COLO668 (cell line): ENCODE results near the gene SEMA3C.

ENCODE experiments used
- DNase-seq: peaks from one replicate; lab custom pipeline; 2025; ENCODE audit not compliant: unreplicated experiment; lab: John Stamatoyannopoulos, UW

The SEMA3C gene

DNA sequence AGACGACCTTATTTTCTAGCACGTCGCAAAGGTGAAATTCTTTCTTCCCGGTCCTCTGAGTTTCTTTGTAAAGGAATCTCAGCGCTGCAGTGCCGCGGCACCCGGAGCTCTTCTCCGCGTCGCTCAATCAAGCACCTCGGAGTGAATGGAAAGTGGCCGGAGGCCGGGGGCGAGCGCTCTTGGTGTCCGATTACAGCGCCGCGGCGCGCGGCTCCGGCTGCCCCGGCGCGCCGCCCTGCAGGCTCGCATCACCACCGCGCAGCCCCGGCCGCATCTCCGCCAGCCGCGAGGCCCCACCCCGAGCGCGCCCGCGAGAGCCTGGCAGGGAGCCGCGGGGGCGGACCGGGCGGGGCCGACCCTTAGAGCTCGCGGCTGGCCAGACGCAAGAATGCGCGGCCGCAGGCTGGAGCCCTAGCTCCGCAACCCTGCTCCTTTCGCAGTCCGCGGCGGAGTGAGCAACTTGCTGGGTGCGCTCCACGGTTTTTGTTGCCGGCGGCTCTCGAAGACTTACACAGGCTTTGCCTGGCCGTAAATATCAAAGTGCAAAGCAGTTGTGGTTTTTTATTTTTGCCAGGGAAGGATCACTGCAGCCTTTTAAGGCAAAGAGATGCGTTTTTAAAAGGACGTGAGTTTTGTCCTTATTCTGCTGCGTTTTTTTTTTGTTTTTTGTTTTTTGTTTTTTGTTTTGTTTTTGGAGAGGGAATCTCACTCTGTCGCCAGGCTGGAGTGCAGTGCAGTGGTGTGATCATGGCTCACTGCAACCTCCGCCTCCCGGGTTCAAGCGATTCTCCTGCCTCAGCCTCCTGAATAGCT is at the start of gene SEMA3C:
TSS of gene SEMA3C (minus strand) at position 143 of the 813 bp plus-strand sequence. CDS start 2,270 bp downstream, outside the sequence.
- DNase-seq: peak; percentile 94

DNA sequence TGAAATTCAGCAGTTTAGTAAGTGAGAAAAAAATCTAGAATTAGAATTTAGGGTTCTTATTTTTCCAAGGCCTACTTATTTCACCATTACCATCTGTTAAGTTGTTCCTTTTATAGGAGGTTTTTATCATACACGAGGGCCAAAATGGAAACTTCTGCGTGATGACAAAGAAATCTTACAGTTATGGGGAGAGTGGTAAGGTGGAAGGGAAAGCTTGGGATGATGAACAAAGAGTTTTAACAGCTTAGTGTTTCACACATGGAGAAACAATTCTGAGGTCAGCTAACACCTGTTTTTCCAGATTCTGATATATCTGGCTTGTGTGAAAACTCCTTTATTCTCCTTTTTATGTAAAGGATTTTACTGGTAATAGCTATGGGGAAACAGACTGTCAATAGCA is 49.8 kb upstream of the SEMA3C start:
- DNase-seq: no peak

DNA sequence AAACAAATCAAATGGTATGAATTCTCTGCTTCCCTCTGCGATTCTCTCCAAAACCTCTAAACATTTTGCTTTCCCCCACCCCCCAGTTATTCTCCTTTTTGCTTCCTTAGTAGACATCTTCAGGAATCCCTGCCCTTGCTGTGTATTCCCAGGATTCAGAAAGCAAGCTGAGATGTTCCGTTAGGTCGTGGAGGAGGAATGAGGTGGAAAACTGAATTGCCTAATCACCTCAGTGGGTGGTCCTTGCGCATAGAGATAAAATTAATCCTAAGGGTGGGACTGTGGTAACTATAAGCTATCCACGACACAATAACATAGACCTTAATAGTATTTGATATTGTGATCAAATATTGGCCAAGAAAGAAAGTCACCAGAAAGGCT is 49.1 kb upstream of the SEMA3C start:
- DNase-seq: no peak

DNA sequence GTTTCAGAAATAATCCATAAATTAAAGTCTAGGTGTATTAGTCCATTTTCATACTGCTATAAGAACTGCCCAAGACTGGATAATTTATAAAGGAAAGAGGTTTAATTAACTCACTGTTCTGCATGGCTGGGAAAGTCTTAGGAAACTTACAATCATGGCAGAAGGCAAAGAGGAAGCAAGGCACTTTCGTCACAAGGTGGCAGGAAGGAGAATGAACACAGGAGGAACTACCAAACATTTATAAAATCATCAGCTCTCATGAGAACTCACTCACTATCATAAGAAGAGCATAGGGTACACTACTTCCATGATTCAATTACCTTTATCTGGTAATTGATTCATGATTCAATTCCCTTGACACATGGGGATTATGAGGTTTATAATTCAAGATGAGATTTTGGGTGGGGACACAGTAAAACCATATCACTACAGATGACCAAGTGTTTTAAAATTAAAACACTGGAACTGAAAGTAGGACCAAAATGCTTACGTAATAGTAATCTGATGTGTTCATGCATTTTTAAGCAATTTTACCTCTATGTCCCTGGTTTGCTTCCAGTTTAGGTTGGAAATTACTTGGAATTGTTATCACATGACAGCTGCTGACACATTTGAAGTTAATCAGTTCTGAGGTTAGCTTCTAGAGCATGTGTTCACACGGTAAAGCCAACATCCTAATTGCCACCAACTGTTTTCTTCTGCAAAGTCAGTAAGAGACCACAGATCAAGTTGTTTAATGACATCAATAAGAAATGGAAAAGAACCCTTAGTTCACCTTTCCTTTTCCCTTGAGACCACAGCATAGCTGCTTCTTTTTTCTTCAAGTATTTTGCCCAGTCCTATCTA is 48.4 kb upstream of the SEMA3C start:
- no peak for DNase-seq

DNA sequence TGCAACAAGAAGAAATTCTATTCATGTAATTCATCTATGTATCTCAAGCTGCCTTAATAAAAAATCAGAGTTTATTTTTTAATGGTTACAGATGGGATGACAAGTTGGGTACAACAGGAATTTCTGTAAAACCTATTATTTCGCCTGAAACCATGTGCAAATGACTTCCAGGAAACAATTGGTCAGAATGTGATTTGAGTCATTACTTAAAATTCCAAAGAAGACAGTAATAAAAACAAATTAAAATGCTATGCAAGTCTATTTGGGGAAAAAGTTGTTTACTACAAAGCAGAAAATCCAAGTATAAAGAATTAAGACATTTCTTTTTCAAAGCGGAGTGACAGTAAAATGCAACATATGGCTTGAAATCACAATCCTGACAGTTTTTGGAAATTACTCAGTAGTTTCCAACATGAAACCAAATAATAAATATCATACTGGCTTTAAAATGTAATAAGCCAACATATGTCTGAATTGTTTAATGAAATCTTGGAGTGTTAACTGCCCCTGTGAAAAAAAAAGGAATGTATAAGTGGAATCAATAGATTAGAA is 41.5 kb upstream of the SEMA3C start:
- DNase-seq: no peak

DNA sequence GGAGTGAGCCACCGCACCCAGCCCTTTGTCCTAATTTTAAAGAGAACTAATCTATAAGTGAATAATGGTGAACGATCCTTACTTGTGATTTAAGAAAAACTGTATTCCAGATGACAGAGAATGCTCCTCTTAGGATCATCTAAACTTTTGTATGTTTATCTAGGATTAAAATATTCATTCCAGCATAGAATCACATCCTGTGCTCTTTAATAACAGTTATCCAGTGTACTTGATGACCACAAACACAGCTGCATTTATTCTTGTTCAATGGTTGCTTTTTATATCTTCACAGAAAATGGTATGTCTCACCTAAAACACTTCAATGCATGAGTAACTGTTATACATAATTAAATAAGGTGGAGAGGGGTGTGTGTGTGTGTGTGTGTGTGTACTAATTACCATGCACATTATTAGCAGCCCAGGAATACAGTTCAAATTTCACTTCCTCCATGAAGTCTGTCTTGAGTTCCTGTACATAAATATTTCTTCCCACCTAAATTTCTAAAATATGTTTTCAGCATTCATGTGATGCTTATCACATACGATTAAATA is 38.5 kb upstream of the SEMA3C start:
- DNase-seq: no peak

DNA sequence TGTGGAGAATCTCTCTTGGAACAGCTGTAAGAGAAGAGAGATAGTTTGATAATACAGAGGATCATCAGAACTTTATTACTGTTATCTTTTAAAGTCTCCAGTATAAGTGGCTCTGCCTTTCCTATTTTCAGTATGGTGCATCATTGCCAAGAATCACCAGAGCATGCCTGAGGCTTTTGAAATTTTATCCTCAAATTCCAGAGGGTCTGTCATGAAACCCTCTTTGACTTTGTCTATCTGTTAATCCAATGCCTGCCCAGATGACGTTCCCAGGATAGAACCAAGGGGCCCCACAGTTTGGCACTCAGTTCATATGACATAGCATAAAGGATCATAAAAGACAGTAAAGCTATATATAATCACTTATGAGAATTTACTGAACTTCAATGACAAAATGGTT is 35.3 kb upstream of the SEMA3C start:
- no peak for DNase-seq

DNA sequence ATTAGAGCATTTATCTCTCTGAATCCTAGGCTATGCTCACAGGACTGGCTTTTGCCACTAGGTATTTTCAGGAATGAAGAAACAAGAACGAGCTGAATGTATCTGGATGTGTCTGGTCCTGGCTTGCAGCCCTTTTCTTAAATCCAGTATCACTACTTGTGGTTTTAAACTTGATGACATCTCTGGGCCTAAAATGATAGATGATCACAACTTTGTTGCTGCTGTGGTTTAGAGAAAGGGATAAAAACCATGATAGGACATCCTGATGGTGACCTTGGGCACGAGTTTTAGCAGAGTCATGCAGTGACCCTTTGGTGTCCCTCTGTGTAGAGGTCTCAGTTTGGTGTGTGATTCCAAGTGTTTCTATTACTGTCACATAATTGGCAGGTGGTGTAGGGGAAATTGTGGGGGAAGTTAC is 31.7 kb upstream of the SEMA3C start:
- DNase-seq: no peak

DNA sequence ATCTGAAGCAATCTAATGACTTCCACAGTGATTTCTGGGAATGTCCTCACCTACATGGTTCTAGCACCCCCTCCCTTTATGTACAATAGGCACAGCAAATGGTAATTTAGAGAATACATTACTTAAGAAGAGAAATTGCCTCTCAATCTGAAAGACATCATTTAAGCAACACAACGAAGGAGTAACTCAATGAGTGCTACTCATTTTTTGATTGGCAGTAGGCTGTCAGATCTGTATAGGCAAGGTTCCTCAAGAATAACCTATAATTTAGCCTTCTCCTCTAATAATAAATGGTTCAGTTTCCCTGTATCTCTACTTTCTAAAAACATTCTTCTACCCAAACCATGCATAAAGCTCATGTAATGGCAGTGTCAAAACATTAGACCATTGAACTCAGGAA is 30.6 kb upstream of the SEMA3C start:
- no peak for DNase-seq

DNA sequence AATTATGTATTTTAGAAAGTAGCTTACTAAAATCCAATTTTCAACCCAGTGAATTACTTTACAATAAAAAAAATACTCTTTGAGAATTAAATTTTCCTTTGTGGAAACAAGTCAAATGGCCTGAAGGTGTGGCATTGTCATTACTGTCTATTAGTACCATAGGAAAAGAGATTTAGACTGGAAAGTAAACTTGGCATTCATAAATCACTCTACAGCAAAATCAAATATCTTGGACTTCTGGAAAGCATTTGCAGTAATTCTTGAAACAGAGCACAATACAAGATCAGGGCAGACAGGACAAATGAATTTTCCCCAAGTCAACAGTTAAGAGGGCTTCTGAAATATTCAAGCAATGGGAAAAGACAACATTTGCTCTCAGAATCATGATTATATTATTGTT is 28.0 kb upstream of the SEMA3C start:
- no peak for DNase-seq

DNA sequence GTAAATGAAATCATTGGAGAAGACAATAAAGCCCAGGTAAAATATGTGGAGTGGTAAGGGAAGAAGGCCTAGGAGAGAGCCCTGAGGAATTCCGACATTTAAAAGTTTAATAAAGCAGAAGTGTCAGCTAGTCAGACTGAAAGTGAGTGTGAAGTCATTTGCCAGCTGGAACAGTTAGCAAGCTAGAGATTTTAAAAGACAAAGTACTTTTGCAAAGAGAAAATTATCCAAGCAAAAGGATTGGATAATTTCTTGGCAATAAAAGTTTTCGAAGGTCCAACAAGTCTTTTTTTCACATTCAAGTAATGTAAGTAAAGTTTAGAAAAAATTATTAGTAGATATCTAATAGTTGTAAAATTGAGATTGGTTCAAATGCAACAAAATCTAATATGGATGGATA is 27.1 kb upstream of the SEMA3C start:
- DNase-seq: no peak

DNA sequence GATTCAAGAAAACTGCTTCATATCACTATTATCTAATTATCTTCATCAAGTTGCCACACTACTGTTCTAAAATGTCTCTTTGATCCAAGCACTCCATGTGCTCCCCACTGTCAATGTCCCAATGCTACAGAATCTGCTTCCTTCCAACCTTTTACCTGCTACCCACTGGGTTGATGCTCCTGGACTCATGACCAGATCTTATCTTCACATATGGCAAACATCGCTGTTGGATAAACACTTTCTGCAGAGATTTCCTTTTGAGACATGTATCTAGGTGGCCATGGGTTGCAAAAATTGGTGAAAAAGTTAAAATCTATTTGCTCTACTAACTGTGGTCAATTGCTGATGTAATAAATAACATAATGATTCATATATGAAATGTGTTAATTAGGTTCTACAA is 24.5 kb upstream of the SEMA3C start:
- DNase-seq: no peak

DNA sequence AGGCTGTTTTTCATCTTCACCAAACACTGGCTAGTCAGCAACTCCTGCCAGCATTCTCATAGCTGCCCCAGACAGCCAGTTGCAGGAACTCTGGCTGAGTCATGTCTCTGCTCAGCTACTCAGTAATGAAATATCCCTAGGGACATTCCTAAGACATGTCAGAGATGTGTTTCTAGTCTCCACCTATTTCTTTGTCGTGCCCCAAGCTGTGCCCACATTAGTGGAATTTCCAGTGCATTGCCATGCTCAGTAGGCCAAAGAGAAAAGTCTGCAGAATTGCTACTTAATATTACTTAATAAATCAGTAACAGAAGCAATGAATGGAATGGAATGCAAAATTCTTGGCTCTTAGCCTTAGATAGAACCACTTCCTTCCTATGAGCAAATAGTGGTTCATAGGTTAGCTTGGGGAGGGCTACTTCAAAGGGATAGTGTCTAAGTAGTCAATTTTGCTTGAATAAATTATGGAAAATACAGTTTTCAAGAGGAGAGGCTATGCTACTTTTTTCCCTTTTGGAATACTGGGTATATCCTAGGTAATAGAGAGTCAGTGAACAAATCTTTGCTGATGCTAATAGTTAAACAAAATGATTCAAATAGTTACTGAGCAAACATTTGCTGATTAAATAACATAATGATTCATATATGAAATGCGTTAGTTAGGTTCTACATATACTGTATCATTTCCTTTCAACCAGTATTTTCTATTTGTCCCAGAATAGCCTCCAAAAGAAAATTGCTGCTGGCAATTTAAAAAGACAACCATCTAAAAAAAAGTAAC is 23.6 kb upstream of the SEMA3C start:
- DNase-seq: no peak

DNA sequence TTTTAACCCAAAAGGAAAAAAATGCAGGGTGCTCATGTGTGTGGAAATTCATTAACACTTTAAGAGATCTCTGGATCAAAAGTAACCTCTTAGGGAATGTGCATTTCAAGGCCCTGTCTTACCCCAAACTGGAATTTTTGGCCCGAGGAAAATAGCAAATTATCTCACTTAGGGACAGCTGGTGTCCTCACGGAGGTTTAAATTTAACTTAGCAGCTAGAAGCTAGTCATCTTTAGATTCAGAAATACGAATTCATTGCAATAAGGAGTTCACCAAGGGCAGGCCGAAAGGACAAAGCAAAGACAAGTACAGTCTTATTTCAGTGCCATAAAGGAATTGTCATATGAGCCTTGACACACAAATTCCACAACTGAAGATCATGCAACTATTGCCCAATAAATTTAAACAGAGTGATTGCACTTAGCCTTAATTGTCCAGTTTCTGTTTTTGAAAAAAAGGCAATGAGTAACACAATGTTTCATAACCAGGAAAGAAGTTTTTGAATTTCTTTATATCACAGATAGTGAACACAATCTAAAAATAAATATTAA is 22.4 kb upstream of the SEMA3C start:
- DNase-seq: no peak

DNA sequence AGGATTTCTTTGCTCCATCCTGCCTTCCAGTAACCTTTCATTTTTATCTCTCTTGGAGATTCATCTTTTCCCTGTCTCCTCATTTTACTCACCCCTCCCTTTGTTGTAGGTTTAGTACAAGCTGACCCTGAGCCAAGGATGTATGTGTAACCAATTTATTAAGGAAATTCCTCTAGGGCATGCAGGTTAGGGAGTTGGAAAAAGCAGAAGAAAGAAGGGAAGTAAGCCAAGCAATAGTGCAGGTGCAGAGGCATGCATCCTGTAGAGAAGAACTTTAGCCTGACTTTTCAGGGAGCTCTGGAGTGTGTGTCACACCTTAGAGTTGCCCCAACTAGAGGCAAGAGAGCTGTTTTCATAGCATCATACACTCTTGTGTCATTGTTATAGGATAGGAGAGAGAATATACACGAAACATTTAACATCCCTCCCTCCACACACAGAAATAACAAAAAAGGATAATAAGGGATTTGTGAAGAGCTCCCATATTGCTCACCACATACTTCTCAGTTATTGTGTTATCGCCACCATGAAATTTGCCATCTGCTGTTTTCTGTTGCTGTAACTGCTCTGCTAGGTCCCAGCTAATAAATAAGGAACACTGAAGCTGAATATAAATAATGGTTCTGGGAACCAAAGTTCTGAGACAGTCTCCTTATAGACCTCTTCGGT is 21.8 kb upstream of the SEMA3C start:
- no peak for DNase-seq

DNA sequence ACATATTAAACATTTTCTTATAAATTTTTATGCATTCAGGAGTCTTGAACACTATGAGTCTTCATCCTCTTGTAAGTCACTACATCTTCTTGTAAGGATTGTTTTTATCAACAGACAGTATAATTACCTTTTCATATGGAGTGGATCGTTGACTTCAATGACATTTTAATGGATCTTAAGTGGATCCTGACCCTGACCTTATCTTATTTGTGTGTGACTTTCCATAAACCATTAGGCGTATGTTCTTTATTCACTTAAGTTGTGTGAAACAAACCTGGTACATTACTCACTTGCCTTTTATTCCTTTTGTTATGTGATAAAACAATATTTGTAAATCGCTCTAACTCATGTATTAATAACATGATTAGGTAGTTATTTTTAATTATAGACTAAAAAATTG is 18.5 kb upstream of the SEMA3C start:
- no peak for DNase-seq

DNA sequence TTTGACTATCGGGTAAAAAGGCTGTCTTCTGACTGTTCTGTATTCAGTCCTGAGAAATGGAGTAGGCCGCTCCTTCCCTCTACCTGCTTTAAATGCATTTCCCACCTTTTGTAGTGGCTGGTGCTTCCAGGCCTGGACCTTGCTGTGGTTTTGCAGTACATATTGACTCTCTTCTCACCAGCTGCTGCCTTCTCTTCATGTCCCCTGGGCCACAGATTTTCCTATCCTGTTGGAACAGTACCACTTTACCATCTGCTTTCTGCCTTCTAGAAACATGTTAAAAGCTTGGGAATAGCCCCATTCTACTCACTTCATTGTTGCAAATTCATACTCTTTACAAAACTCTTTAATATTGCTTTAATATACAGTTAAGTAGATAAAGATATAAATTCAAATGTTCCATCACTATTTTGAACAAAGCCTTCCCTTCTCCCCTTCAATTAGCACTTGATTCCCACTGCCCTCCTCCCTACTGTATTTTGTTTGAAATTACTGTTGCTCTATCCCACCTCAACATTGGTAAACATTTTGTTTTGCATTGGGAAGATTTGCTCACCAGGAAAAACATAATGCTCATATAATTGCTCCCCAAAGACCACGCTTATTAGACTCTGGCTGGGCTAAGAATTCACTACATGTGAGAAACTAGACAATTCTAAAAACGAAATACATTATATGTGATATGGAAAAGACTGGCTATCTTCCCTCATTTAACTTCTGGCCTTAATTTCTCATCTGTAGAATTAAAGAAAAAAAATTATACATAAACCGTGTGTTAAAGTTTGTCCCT is 17.3 kb upstream of the SEMA3C start:
- DNase-seq: no peak

DNA sequence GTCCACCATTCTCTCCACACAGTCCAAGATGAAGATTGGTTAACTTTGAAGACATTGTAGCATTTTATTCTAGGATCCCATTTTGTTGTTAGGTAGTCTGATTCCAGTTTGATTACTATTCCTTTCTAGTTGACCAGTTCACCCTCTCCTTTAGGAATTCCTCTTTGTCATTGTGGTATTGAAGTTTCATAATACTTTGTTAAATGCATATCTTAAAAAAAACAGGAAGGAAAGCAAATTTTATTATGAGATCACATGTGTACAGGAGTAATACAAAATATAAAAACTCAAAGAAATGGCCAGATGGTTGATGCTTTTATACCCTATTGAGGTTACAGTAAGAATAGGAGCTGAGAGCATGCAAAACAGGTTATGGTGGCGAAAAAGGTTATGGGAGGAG is 15.5 kb upstream of the SEMA3C start:
- DNase-seq: no peak

DNA sequence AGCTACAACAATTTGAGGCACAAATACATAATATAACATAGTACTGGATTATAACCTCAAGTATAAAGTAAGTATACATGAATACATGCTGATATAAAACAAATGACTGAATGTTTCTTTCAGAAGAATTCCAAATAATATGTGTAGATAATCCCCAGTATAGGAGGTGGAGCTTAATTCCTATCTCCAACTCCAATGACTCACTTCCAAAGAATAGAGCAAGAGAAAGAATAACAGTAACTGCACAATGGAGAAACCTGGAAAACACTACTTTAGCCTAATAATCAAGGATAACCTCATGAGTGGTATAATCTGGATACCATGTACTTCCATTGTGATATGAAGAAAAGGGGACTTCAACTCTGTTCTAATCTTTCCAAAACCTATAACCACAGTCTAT is 13.7 kb upstream of the SEMA3C start:
- no peak for DNase-seq
